Kidney (tissue), 14 donors: ENCODE data around the gene RAB11FIP3. TPM values are rescaled to one million over a fixed set of nuclear protein-coding genes. Genes with fewer than 3 reads are reported as not detected.

ENCODE experiments used
- DNase-seq, 5 donors: peaks; one replicate each; pipeline ENCODE4 v3.0.0-alpha.2; 2013 to 2020
- FAIRE-seq: peaks from 2 replicates; lab custom pipeline; 2012; peaks lifted over from hg19 to GRCh38; lab: Jason Lieb, UNC
- H3K27ac ChIP-seq, 2 donors: one replicate each; pipeline ENCODE4 v1.7.0; 2013; ENCODE audit warnings: low read depth in 2 of 2, low read length in 2 of 2, inconsistent platforms in 1 of 2
- H3K27me3 ChIP-seq: one replicate; pipeline ENCODE4 v1.7.1; 2013; ENCODE audit warnings: low read length, inconsistent platforms; ENCODE audit not compliant: control insufficient read depth, insufficient read depth
- H3K36me3 ChIP-seq, 3 donors: one replicate each; pipeline versions ENCODE4 v1.7.0 to v1.7.1; 2013; ENCODE audit warnings: low read length in 3 of 3, control low read depth in 1 of 3, inconsistent platforms in 1 of 3; ENCODE audit not compliant: insufficient read depth in 3 of 3, control insufficient read depth in 2 of 3
- H3K4me1 ChIP-seq, 3 donors: one replicate each; pipeline versions ENCODE4 v1.7.0 to v1.7.1; 2013; ENCODE audit warnings: low read length in 3 of 3, inconsistent platforms in 1 of 3, low read depth in 1 of 3; ENCODE audit not compliant: control insufficient read depth in 2 of 3, insufficient read depth in 2 of 3
- H3K4me3 ChIP-seq, 3 donors: one replicate each; pipeline versions ENCODE4 v1.7.0 to v1.8.1; 2013; ENCODE audit warnings: low read length in 3 of 3, control low read depth in 1 of 3, inconsistent platforms in 1 of 3
- H3K9ac ChIP-seq, 3 donors: one replicate each; pipeline versions ENCODE4 v1.7.0 to v1.7.1; 2013; ENCODE audit warnings: low read length in 3 of 3, control low read depth in 1 of 3, inconsistent platforms in 1 of 3
- H3K9me3 ChIP-seq, 3 donors: one replicate each; pipeline versions ENCODE4 v1.7.0 to v1.7.1; 2013; ENCODE audit warnings: low read length in 3 of 3, control low read depth in 1 of 3, inconsistent platforms in 1 of 3; ENCODE audit not compliant: control insufficient read depth in 2 of 3, insufficient read depth in 1 of 3
- CTCF ChIP-seq: IDR thresholded peaks from 3 replicates; pipeline ENCODE4 v1.5.1; 2012; ENCODE audit warnings: mild to moderate bottlenecking, moderate library complexity, borderline replicate concordance; ENCODE audit not compliant: insufficient read depth; ENCODE audit errors: extremely low read depth
- intact Hi-C: fragments of 100-400 bp; cut with DNase I; formaldehyde crosslinking; loops from one replicate; pipeline ENCODE4 v1.11.1; 2022
- polyA plus RNA-seq: library from polyadenylated mRNA; stranded (reverse); fragments of 350-450 nt; fragmentation: Illumina TruSeq; extraction: RNeasy Lipid Tissue Mini Kit (QIAGEN cat#74804); gene quantifications from one replicate; pipeline ENCODE4 v1.2.3, GENCODE V29; 2014; ENCODE audit warnings: low read depth, low replicate concordance; ENCODE audit not compliant: insufficient read depth
- total RNA-seq: library from RNA; stranded (reverse); fragmentation: NEBNext Ultra II Directional; extraction: Animal tissue kit (Norgen Biotek cat#: 25700); gene quantifications from one replicate; pipeline ENCODE4 v1.2.1, GENCODE V29; 2021
- donor health status: control.
- donor health status: control.
- donor health status: control.
- donor health status: control.
- donor health status: control.
- donor health status: DM: yes; HTN: yes; CAD: no.
- donor health status: Normal renal cell carcinoma (clear cell type).

Gene RAB11FIP3
- total and polyA plus RNA-seq, 2 donors from 2014 or later: 84.9 to 162 TPM

DNA sequence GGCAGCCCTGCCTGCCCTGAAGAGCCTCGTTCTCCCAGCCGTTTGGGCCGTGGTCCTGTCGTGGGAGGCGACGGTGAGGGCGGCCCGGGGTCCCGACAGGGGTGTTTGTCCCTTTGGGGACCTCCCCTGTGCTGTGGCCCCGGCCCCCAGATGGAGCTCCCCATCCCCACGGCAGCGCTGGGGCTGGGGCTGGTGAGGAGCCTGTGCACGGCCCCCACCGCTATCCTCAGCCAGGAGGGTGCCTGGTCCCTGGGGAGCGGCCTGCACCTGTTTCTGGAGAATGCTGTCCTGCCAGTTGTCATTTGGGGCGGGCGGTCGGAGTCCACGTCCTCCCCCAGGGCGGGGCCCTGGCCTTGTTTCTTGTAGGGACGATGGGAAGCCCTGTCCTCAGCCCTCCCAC lies 108.7 kb downstream of the RAB11FIP3 start:
- intact Hi-C loops: no loop called here
- Histone ChIP-seq H3K9ac (peak overlapping the region in 1 of 3 donors; percentile 19), H3K4me3 (peak overlapping the region in 1 of 3 donors; percentile 43), H3K27me3 (no peaks in the 10 kb centered on the region), H3K36me3 (no peaks in the 10 kb centered on the region), H3K4me1 (peaks cover 0 to 17% (median 3%) of the 10 kb centered on the region in 3 donors), H3K9me3 (no peaks in the 10 kb centered on the region), H3K27ac (no peak overlapping the region)
- TF ChIP-seq CTCF: no peak
- FAIRE-seq: no peak
- DNase-seq: peak in 1 of 5 donors; percentile 58

- intact Hi-C loops: no loop called here
- Histone ChIP-seq H3K27me3 (no peaks in the 10 kb centered on the region), H3K9me3 (no peaks in the 10 kb centered on the region), H3K36me3 (no peaks in the 10 kb centered on the region), H3K9ac (no peak overlapping the region), H3K4me1 (peaks cover 0 to 9% (median 0%) of the 10 kb centered on the region in 3 donors), H3K4me3 (peak overlapping the region in 1 of 3 donors; percentile 43), H3K27ac (no peak overlapping the region)
- FAIRE-seq (no peak), DNase-seq (no peak)
- TF ChIP-seq CTCF: no peak
Measured at GRCh38 chr16:534856-535445, 109.5 kb downstream of the RAB11FIP3 start.

- peaks cover 0 to 4% (median 0%) of the 10 kb centered on the region in 3 donors for H3K4me1 ChIP-seq
- no peak for FAIRE-seq
- no peak overlapping the region for H3K9ac ChIP-seq
- TF ChIP-seq CTCF: no peak
- H3K4me3 ChIP-seq: no peak overlapping the region
- no peaks in the 10 kb centered on the region for H3K9me3 ChIP-seq
- intact Hi-C loops: no loop called here
- no peak for DNase-seq
- no peak overlapping the region for H3K27ac ChIP-seq
- no peaks in the 10 kb centered on the region for H3K36me3 ChIP-seq
- H3K27me3 ChIP-seq: no peaks in the 10 kb centered on the region
Measured at GRCh38 chr16:535446-536405, 110.3 kb downstream of the RAB11FIP3 start.
